Activated T-helper 9 cell treated with anti-CD3 and anti-CD28 coated beads, Interleukin-2, amount 50 U/mL, for 16 hours (primary cell): ENCODE measurements around the gene NAT9.

ENCODE experiments used
- DNase-seq: peaks from one replicate; pipeline ENCODE4 v3.0.0-alpha.2; 2020; ENCODE audit warnings: low read depth

Gene NAT9

GRCh38 chr17:74744714-74745547 is 31.2 kb downstream of the NAT9 start:
- DNase-seq, result peak; percentile 82

- no peak for DNase-seq
These were observed 31.8 kb downstream of the NAT9 start for GRCh38 chr17:74744349-74744713.

- no peak for DNase-seq
These were observed 32.4 kb downstream of the NAT9 start for GRCh38 chr17:74743755-74744154.

GRCh38 chr17:74742978-74743545 is 33.1 kb downstream of the NAT9 start:
- DNase-seq, result no peak

GRCh38 chr17:74742153-74742515 is 34.0 kb downstream of the NAT9 start:
- DNase-seq, result no peak

- DNase-seq, result no peak
These were observed 35.3 kb downstream of the NAT9 start for GRCh38 chr17:74740641-74741387.

GRCh38 chr17:74740173-74740572 is 36.0 kb downstream of the NAT9 start:
- no peak for DNase-seq

- DNase-seq, result no peak
These were observed 36.8 kb downstream of the NAT9 start for GRCh38 chr17:74739227-74739831.

- DNase-seq, result peak; percentile 53
These were observed 37.8 kb downstream of the NAT9 start for GRCh38 chr17:74738051-74738996.

- no peak for DNase-seq
These were observed 38.7 kb downstream of the NAT9 start for GRCh38 chr17:74737299-74738050.

- DNase-seq, result peak; percentile 36
These were observed 39.4 kb downstream of the NAT9 start, which contains the start of gene RAB37 for GRCh38 chr17:74736513-74737298. Gene RAB37, plus strand, starts transcription at chr17:74737256. Its CDS starts 17 bp downstream, at chr17:74737273.

- no peak for DNase-seq
These were observed 41.9 kb downstream of the NAT9 start for GRCh38 chr17:74734256-74734655.

GRCh38 chr17:74733365-74734122 is 42.6 kb downstream of the NAT9 start:
- no peak for DNase-seq

GRCh38 chr17:74732042-74732867 is 43.9 kb downstream of the NAT9 start:
- DNase-seq, result no peak

- DNase-seq, result no peak
These were observed 44.9 kb downstream of the NAT9 start for GRCh38 chr17:74731347-74731605.

GRCh38 chr17:74730491-74731346 is 45.4 kb downstream of the NAT9 start:
- peak; percentile 32 for DNase-seq

- no peak for DNase-seq
These were observed 46.3 kb downstream of the NAT9 start for GRCh38 chr17:74729866-74730265.

- DNase-seq, result no peak
These were observed 46.8 kb downstream of the NAT9 start for GRCh38 chr17:74729368-74729767.
